PC-9 (cell line): ENCODE measurements around the gene UTRN.

Experiments used
- CTCF ChIP-seq: fragments of 200-600 bp; sonication (generic); conservative IDR thresholded peaks from 2 replicates; pipeline ENCODE4 v1.6.1; 2017; ENCODE audit warnings: mixed run types, antibody characterized with exemption, mild to moderate bottlenecking, moderate library complexity
- EZH2 ChIP-seq: fragments of 200-600 bp; sonication (generic); IDR thresholded peaks from 2 replicates; pipeline ENCODE4 v1.8.0; 2017; ENCODE audit warnings: antibody characterized with exemption, low read depth

- TF ChIP-seq EZH2: no peak
- TF ChIP-seq CTCF: no peak
Measured at GRCh38 chr6:144331491-144331969, 46.4 kb downstream of the UTRN start.
